Activated naive CD4-positive, alpha-beta T cell treated with anti-CD3 and anti-CD28 coated beads, Interleukin-2, amount 50 U/mL, for 24 hours (primary cell): ENCODE data around the gene OBP2B.
"Not testable (repeated sequence)": the region's sequence is repeated elsewhere in the genome, so short reads cannot be mapped to it uniquely, and the experiment has no call there.

Experiments
- H3K27ac Mint-ChIP-seq: one replicate; pipeline ENCODE4 v1.8.0; 2021; ENCODE audit warnings: mild to moderate bottlenecking, mixed read lengths
- H3K27me3 Mint-ChIP-seq: one replicate; pipeline ENCODE4 v1.8.0; 2021; ENCODE audit warnings: mixed read lengths
- H3K36me3 Mint-ChIP-seq: one replicate; pipeline ENCODE4 v1.8.0; 2021; ENCODE audit warnings: mixed read lengths
- H3K4me1 Mint-ChIP-seq: one replicate; pipeline ENCODE4 v1.8.0; 2021; ENCODE audit warnings: mixed read lengths
- H3K4me3 Mint-ChIP-seq: one replicate; pipeline ENCODE4 v1.8.0; 2021; ENCODE audit warnings: mild to moderate bottlenecking, mixed read lengths
- H3K9me3 Mint-ChIP-seq: one replicate; pipeline ENCODE4 v1.8.0; 2021; ENCODE audit warnings: mixed read lengths

Gene OBP2B

DNA sequence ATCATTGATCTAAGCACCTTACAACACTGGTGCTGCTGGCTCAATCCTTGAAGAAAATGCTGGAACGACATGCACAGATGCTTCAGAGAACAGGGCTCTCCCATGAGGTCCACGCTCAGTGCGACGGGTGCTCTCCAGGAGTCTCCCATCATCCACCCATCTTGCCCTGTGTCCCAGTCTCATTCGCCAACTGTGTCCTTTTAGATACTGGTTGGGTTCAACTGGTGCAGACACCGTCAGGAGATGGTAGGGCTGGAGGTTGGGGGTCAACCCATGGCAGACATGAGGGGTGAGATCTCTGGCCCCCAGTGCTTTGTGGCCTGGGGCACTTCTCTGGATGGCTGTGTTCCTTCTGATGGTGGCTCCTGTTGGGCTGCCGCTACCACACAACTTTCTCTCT, 1.6 kb upstream of the OBP2B start:
- Mint-ChIP-seq H3K9me3 (no peaks in the 10 kb centered on the region), H3K4me3 (no peak overlapping the region), H3K36me3 (no peaks in the 10 kb centered on the region), H3K27me3 (peaks cover 27% of the 10 kb centered on the region), H3K27ac (no peak overlapping the region), H3K4me1 (no peaks in the 10 kb centered on the region)

DNA sequence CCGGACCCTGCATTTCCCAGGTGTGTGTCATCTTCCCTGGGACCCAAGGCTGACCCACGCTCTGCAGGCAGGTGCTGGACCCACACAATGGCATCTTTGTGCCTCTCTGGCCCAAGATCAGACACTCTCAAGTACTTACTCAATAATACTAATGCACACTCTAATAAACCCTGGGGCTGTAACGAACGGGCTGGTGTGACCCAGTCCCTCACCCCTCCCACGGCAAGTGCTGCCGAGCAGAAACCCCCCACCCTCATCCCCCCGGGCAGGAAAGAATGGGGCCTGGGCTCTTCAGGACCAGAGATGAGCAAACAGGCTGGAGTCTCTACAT, 1.1 kb upstream of the OBP2B start:
- no peaks in the 10 kb centered on the region for H3K4me1 Mint-ChIP-seq
- H3K27ac Mint-ChIP-seq = no peak overlapping the region

GRCh38 chr9:133209327-133210201, 514 bp upstream of the OBP2B start:
- not testable (repeated sequence) for H3K4me1 Mint-ChIP-seq, H3K36me3 Mint-ChIP-seq, H3K4me3 Mint-ChIP-seq, H3K9me3 Mint-ChIP-seq, H3K27ac Mint-ChIP-seq
- H3K27me3 Mint-ChIP-seq = peaks cover 22% of the 10 kb centered on the region

More for the DNA sequence above, 1.1 kb upstream of the OBP2B start:
- Mint-ChIP-seq H3K27me3 (peaks cover 25% of the 10 kb centered on the region), H3K36me3 (no peaks in the 10 kb centered on the region), H3K4me3 (no peak overlapping the region), H3K9me3 (no peaks in the 10 kb centered on the region)

DNA sequence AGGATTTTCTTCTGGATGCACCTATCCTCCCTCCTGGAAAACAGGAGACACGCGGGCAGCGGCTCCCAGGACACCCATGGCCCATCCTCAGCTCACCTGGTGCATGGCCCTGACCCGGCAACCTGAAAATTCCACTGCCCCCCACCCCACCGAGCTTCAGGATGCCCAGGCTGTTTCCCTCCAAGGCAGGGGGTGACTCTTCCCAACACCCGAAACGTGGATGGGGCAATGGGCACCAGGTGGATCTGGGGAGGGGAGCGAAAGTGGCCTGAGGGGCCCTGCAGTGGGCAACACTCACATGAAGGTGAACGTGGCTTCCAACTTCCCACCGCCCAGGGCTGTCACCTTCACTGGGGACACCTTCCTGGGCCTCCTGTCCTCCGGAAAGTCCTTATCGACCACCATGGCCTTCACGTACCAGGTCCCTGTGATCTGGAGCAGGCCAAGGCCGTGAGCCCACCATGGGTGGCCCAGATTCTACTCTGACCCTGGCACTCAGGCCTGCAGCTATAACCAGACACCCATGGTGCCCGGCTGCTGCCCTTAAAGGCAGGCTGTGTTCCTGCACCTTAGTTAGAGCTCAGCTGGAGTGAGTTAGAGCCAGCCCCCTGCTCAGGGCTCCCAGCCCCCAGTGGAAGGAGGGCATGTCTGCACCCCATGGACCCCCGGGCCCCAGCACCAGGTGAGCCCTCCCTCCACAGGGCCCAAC, 725 bp downstream of the OBP2B start:
- H3K4me1 Mint-ChIP-seq, H3K36me3 Mint-ChIP-seq, H3K9me3 Mint-ChIP-seq, H3K4me3 Mint-ChIP-seq, H3K27ac Mint-ChIP-seq: not testable (repeated sequence)
- H3K27me3 Mint-ChIP-seq = peaks cover 18% of the 10 kb centered on the region

GRCh38 chr9:133207540-133208170, 1.4 kb downstream of the OBP2B start:
- Mint-ChIP-seq H3K27ac (no peak overlapping the region), H3K9me3 (no peaks in the 10 kb centered on the region), H3K27me3 (peaks cover 15% of the 10 kb centered on the region), H3K4me3 (no peak overlapping the region), H3K36me3 (no peaks in the 10 kb centered on the region), H3K4me1 (no peaks in the 10 kb centered on the region)

DNA sequence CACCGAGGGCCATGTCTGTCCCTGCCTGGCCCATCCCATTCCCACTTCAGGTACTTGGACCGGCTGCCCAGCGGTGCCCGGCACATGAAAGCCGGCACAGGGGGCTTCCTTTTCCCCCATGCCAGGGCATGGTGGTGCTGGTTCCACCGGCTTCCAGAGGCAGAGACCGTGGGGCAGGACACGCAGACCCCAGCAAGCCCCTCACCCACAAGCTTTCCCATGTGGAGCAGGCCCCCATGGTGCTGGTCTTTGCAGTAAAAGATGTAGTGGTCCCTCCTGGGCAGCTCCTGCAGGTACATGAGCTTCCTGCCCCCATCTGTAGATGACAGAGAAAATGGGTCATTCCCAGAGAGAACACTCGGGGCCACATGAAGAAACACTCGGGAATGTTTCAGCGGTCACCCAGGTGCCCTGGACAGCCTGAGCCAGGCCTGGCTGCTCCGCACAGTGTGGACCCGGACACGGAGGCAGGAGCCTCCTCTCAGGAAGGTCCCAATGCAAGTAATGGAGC, 2.0 kb downstream of the OBP2B start:
- H3K27me3 Mint-ChIP-seq = peaks cover 14% of the 10 kb centered on the region
- H3K36me3 Mint-ChIP-seq = no peaks in the 10 kb centered on the region
- H3K4me3 Mint-ChIP-seq = no peak overlapping the region
- no peaks in the 10 kb centered on the region for H3K4me1 Mint-ChIP-seq
- no peaks in the 10 kb centered on the region for H3K9me3 Mint-ChIP-seq
- H3K27ac Mint-ChIP-seq = no peak overlapping the region

DNA sequence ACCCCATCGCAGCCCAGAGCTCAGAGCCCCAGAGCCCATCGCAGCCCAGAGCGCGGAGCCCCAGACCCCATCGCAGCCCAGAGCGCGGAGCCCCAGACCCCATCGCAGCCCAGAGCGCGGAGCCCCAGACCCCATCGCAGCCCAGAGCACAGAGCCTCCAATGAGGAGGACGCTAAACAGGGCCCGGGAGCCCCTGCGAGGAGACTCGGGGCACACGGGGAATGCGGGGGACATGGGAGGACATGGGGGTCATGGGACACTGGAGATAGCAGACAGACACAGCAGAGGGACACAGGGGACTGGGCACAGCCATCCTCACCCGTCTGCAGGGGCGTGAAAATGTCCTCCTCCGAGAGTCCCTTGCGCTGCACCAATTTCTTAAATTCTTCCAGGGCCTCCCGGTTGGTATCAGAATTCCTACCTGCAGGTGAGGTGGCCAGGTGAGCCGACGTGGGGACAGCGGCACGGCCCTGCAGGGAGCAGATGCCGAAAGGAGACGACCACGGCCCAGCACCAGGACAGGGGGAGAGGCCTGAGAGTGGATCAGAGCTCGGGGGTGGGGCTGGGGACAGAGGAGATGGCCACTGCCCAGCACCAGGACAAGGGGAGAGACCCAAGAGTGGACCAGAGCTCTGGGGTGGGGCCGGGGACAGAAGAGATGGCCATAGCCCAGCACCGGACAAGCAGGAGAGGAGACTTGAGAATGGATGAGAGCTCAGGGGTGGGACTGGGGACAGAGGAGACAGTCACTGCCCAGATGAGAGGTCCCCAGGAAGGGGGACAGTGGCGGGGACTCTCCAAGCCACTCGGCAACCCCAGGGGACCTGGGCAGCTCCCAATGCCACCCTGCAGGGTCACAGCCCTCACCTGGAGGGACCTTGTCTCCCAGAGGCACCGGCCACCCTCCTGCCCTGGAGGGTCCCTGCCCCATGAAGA, 2.8 kb downstream of the OBP2B start:
- Mint-ChIP-seq H3K27me3 (peaks cover 10% of the 10 kb centered on the region), H3K4me1 (no peaks in the 10 kb centered on the region), H3K27ac (no peak overlapping the region), H3K4me3 (no peak overlapping the region), H3K9me3 (no peaks in the 10 kb centered on the region), H3K36me3 (no peaks in the 10 kb centered on the region)

- not testable (repeated sequence) for H3K9me3 Mint-ChIP-seq, H3K4me3 Mint-ChIP-seq, H3K36me3 Mint-ChIP-seq, H3K27me3 Mint-ChIP-seq, H3K27ac Mint-ChIP-seq, H3K4me1 Mint-ChIP-seq
Measured at GRCh38 chr9:133205481-133205887, 3.6 kb downstream of the OBP2B start.

GRCh38 chr9:133204993-133205336, 4.1 kb downstream of the OBP2B start:
- Mint-ChIP-seq H3K36me3 (no peaks in the 10 kb centered on the region), H3K9me3 (no peaks in the 10 kb centered on the region), H3K27me3 (peaks cover 7% of the 10 kb centered on the region)

GRCh38 chr9:133204335-133204992, 4.6 kb downstream of the OBP2B start:
- no peak overlapping the region for H3K27ac Mint-ChIP-seq
- H3K36me3 Mint-ChIP-seq = no peaks in the 10 kb centered on the region
- no peaks in the 10 kb centered on the region for H3K9me3 Mint-ChIP-seq
- peaks cover 4% of the 10 kb centered on the region for H3K4me1 Mint-ChIP-seq
- no peak overlapping the region for H3K4me3 Mint-ChIP-seq
- H3K27me3 Mint-ChIP-seq = peaks cover 5% of the 10 kb centered on the region

More at GRCh38 chr9:133204993-133205336, 4.1 kb downstream of the OBP2B start:
- peaks cover 3% of the 10 kb centered on the region for H3K4me1 Mint-ChIP-seq
- H3K4me3 Mint-ChIP-seq = no peak overlapping the region
- H3K27ac Mint-ChIP-seq = no peak overlapping the region

GRCh38 chr9:133203506-133204075, 5.5 kb downstream of the OBP2B start:
- H3K27me3 Mint-ChIP-seq = peaks cover 6% of the 10 kb centered on the region
- no peaks in the 10 kb centered on the region for H3K36me3 Mint-ChIP-seq
- no peak overlapping the region for H3K4me3 Mint-ChIP-seq
- H3K9me3 Mint-ChIP-seq = no peaks in the 10 kb centered on the region
- H3K27ac Mint-ChIP-seq = peak overlapping the region; percentile 77
- peaks cover 4% of the 10 kb centered on the region for H3K4me1 Mint-ChIP-seq

DNA sequence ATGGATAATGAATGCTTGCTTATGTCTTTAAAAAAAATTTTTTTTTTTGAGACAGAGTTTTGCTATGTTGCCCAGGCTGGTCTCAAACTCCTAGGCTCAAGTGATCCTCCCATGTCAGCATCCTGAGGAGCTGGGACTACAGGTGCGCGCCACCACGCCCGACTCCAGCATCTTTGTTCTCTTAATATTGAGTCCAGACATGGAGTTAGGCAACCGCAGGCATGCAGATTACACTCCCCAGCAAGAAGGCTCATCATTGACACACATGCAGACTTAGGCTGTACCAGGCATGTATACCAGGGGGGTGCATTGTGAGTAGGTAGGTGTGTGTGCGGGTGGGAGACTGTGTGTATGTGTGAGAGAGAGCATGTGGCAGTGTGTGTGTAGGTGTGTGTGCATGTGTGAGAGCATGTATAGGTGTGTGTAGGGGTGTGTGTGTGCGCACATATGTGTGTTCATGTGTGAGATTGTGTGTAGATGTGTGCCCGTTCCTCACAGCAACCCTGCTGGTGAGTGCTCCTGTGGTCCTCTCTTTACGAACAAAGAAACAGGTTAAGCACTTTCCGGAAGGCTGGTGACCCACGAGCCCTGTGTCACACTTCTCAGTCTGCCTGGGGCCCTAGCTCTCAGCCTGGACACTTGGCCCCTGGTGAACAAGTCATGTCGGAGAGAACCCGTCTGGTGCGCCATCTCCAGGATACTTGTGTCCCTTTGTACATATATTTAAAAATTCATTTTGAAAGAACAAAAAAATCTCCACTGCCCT, 6.2 kb downstream of the OBP2B start:
- no peaks in the 10 kb centered on the region for H3K36me3 Mint-ChIP-seq
- no peaks in the 10 kb centered on the region for H3K9me3 Mint-ChIP-seq
- H3K27ac Mint-ChIP-seq = no peak overlapping the region
- H3K4me1 Mint-ChIP-seq = peaks cover 4% of the 10 kb centered on the region
- peaks cover 6% of the 10 kb centered on the region for H3K27me3 Mint-ChIP-seq
- H3K4me3 Mint-ChIP-seq = no peak overlapping the region

DNA sequence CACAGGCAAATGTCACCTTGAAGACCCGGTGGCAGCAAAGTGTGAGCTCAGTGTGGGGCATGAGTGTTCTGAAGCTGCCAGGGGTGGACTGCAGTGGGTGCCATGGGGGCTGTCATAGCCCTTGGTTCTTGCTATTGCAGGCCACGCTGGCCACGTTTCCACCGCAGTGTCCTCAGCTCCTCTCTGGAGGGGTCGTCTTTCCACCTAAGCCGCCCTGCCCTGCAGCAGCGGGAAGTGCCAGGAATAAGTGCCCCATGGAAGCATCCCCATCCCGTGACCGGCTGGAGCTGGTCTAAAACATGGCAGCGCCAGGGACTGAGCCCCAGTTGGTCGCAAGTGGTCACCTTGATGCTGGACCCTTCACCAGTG, 6.9 kb downstream of the OBP2B start:
- peaks cover 6% of the 10 kb centered on the region for H3K27me3 Mint-ChIP-seq
- peaks cover 4% of the 10 kb centered on the region for H3K4me1 Mint-ChIP-seq

More for the DNA sequence above, 6.9 kb downstream of the OBP2B start:
- H3K4me3 Mint-ChIP-seq = no peak overlapping the region
- H3K27ac Mint-ChIP-seq = no peak overlapping the region
- no peaks in the 10 kb centered on the region for H3K36me3 Mint-ChIP-seq
- no peaks in the 10 kb centered on the region for H3K9me3 Mint-ChIP-seq
